ENCODE data around the gene LMOD1. TPM values are rescaled to one million over a fixed set of nuclear protein-coding genes. Genes with fewer than 3 reads are reported as not detected.

LMOD1 gene
- total and polyA plus RNA-seq, 2 donors (not counting 1 experiment from before 2014, with no cell fraction given) = 36.3 to 74.9 TPM

DNA sequence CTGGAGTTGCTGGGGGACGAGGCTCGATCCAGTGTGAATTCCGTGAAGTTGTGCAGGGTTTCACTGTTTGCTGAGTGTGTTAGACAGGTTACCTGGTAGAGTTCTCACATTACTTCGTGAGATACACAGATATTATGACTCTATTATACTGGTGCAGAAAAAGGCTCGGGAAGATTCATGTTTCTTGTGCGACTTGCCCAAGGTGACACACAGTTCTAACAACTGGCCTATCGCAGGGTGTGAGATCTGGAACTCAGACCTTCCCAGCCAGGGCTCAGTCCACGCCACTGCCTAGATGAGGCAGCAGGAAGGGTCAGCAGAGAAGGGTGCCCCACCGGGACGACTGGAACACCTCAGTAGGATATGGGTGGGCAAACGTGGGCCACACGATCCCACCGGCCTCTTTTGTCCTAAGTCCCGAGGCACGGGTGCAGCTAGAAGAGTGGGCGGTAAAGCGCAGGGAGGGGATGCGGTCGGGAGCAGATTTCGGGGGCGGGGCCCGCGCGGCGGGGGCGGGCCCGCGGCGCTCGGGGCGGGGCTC is 35.8 kb upstream of the LMOD1 start:
- Histone ChIP-seq H3K4me3 (replicated peaks in 1 of 4; ENCODE audit: control extremely low read depth in 1 of 4, insufficient read depth in 1 of 4, low read depth in 3 of 4, low read length in 4 of 4) (peak overlapping the region; percentile 30 to 92 (median 52)), H2AFZ (ENCODE audit: low read length) (peak overlapping the region; percentile 84), H4K20me1 (ENCODE audit: control insufficient read depth, extremely low read depth, insufficient read depth, low read length) (no peaks in the 10 kb centered on the region), H3K27ac (ENCODE audit: insufficient read depth, low read length) (no peak overlapping the region), H3K79me2 (ENCODE audit: control insufficient read depth, insufficient read depth, low read length) (peaks cover 31% of the 10 kb centered on the region), H3K9ac (ENCODE audit: insufficient read depth, low read length) (peak overlapping the region; percentile 31), H3K9me3 (ENCODE audit: control insufficient read depth, insufficient read depth, low read depth, low read length) (no peaks in the 10 kb centered on the region), H3K27me3 (ENCODE audit: control insufficient read depth, insufficient read depth, low read length) (no peaks in the 10 kb centered on the region), H3K4me2 (ENCODE audit: extremely low read depth, insufficient read depth, low read length) (peak overlapping the region; percentile 91), H3K4me1 (ENCODE audit: control insufficient read depth, extremely low read depth, insufficient read depth, low read length) (no peaks in the 10 kb centered on the region), H3K36me3 (ENCODE audit: control insufficient read depth, insufficient read depth, low read length) (no peaks in the 10 kb centered on the region)
- TF ChIP-seq, protein P1, sequence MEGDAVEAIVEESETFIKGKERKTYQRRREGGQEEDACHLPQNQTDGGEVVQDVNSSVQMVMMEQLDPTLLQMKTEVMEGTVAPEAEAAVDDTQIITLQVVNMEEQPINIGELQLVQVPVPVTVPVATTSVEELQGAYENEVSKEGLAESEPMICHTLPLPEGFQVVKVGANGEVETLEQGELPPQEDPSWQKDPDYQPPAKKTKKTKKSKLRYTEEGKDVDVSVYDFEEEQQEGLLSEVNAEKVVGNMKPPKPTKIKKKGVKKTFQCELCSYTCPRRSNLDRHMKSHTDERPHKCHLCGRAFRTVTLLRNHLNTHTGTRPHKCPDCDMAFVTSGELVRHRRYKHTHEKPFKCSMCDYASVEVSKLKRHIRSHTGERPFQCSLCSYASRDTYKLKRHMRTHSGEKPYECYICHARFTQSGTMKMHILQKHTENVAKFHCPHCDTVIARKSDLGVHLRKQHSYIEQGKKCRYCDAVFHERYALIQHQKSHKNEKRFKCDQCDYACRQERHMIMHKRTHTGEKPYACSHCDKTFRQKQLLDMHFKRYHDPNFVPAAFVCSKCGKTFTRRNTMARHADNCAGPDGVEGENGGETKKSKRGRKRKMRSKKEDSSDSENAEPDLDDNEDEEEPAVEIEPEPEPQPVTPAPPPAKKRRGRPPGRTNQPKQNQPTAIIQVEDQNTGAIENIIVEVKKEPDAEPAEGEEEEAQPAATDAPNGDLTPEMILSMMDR (conservative IDR thresholded peaks at IDR 0.05 in 1 of 2, IDR thresholded peaks at IDR 0.05 in 1 of 2; ENCODE audit: low read depth in 1 of 2, low read length in 2 of 2) = no peak
- no peak for TF ChIP-seq EZH2 (IDR thresholded peaks at IDR 0.05; ENCODE audit: low read length, missing control alignments)
- peak in 1 of 2 donors; percentile 17 for DNase-seq (ENCODE audit: low read depth in 2 of 2)

DNA sequence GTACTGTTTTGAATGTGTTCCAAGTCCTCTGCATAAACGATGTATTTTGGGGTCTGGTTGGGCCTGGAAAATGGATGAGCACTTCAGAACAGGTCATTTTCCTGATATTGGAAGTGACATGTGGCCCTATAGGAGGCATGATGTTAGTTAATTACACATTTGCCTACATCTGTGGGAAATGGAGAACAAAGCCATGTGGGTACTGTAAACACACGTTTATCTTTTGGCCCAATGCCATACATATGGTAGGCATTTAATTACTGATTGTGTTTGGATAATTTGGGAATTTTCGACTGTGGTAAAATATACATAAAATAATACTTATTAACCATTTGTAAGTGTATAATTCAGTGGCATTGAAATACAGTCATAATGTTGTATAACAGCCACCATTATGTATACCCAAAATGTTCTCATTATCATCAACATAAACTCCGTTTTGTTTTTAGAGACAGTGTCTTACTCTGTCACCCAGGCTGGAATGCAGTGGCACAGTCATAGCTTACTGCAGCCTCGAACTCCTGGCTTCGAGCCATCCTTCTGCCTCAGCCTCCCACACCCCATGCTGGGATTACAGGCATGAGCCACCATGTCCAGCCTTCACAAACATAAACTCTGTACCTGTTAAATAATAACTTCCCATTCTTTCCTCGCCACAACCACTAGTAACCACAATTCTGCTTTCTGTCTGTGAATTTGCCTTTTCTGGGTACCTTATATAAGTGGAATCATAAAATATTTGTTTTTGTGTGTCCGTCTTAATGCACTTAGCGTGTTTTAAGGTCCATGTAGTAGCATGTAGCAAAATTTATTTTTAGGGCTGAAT is 24.2 kb upstream of the LMOD1 start:
- TF ChIP-seq, protein P1 (conservative IDR thresholded peaks at IDR 0.05 in 1 of 2, IDR thresholded peaks at IDR 0.05 in 1 of 2; ENCODE audit: low read depth in 1 of 2, low read length in 2 of 2) = no peak
- no peak for TF ChIP-seq EZH2 (IDR thresholded peaks at IDR 0.05; ENCODE audit: low read length, missing control alignments)
- no peaks in the 10 kb centered on the region for H3K27me3 ChIP-seq (ENCODE audit: control insufficient read depth, insufficient read depth, low read length)
- H3K79me2 ChIP-seq (ENCODE audit: control insufficient read depth, insufficient read depth, low read length) = no peaks in the 10 kb centered on the region
- peaks cover 5% of the 10 kb centered on the region for H3K4me1 ChIP-seq (ENCODE audit: control insufficient read depth, extremely low read depth, insufficient read depth, low read length)
- H4K20me1 ChIP-seq (ENCODE audit: control insufficient read depth, extremely low read depth, insufficient read depth, low read length) = no peaks in the 10 kb centered on the region
- peaks cover 6% of the 10 kb centered on the region for H3K36me3 ChIP-seq (ENCODE audit: control insufficient read depth, insufficient read depth, low read length)
- DNase-seq (ENCODE audit: low read depth in 2 of 2) = peak in 1 of 2 donors; percentile 52
- H3K27ac ChIP-seq (ENCODE audit: insufficient read depth, low read length) = no peak overlapping the region
- no peak overlapping the region for H3K4me3 ChIP-seq (replicated peaks in 1 of 4; ENCODE audit: control extremely low read depth in 1 of 4, insufficient read depth in 1 of 4, low read depth in 3 of 4, low read length in 4 of 4)
- no peak overlapping the region for H3K4me2 ChIP-seq (ENCODE audit: extremely low read depth, insufficient read depth, low read length)
- H3K9ac ChIP-seq (ENCODE audit: insufficient read depth, low read length) = no peak overlapping the region
- H2AFZ ChIP-seq (ENCODE audit: low read length) = no peak overlapping the region
- H3K9me3 ChIP-seq (ENCODE audit: control insufficient read depth, insufficient read depth, low read depth, low read length) = no peaks in the 10 kb centered on the region

DNA sequence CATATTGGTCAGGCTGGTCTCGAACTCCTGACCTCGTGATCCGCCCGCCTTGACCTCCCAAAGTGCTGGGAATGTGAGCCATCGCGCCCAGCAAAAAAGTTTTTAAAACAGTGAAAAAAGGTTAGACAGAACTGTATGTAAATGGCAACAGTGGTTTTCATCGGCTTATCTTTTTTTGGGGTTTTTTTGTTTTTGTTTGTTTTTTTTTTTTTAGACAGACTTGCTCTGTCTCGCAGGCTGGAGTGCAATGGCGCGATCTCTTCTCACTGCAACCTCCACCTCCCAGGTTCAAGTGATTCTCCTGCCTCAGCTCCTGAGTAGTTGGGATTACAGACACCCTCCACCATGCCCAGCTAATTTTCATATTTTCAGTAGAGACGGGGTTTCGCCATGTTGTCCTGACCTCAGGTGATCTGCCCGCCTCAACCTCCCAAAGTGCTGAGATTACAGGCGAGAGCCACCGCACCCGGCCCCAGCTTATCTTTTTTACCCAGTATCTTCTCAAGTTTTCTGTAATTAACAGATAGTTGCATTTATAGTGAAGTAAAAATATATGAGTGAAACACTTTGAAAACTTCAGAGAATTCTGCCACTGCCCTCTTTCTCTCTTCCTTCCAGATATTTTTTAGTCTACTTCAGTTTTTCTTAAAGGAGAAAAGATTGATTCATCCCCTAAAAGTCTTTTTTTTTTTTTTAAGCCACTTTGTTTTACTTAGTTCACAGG is 22.0 kb upstream of the LMOD1 start:
- Histone ChIP-seq H3K4me2 (ENCODE audit: extremely low read depth, insufficient read depth, low read length) (no peak overlapping the region), H2AFZ (ENCODE audit: low read length) (no peak overlapping the region), H3K9ac (ENCODE audit: insufficient read depth, low read length) (no peak overlapping the region), H3K9me3 (ENCODE audit: control insufficient read depth, insufficient read depth, low read depth, low read length) (no peaks in the 10 kb centered on the region), H3K4me1 (ENCODE audit: control insufficient read depth, extremely low read depth, insufficient read depth, low read length) (peaks cover 5% of the 10 kb centered on the region), H3K79me2 (ENCODE audit: control insufficient read depth, insufficient read depth, low read length) (no peaks in the 10 kb centered on the region), H3K27ac (ENCODE audit: insufficient read depth, low read length) (no peak overlapping the region), H3K27me3 (ENCODE audit: control insufficient read depth, insufficient read depth, low read length) (no peaks in the 10 kb centered on the region), H3K36me3 (ENCODE audit: control insufficient read depth, insufficient read depth, low read length) (peaks cover 6% of the 10 kb centered on the region), H3K4me3 (replicated peaks in 1 of 4; ENCODE audit: control extremely low read depth in 1 of 4, insufficient read depth in 1 of 4, low read depth in 3 of 4, low read length in 4 of 4) (no peak overlapping the region), H4K20me1 (ENCODE audit: control insufficient read depth, extremely low read depth, insufficient read depth, low read length) (no peaks in the 10 kb centered on the region)
- no peak for TF ChIP-seq EZH2 (IDR thresholded peaks at IDR 0.05; ENCODE audit: low read length, missing control alignments)
- TF ChIP-seq, protein P1 (conservative IDR thresholded peaks at IDR 0.05 in 1 of 2, IDR thresholded peaks at IDR 0.05 in 1 of 2; ENCODE audit: low read depth in 1 of 2, low read length in 2 of 2) = no peak
- no peak for DNase-seq (ENCODE audit: low read depth in 2 of 2)

Measured in fibroblast of lung (primary cell).